ENCODE measurements around the gene CADPS2. TPM values are rescaled to one million over a fixed set of nuclear protein-coding genes. Genes with fewer than 3 reads are reported as not detected.

Gene CADPS2
- total and polyA plus RNA-seq, 2 of the 4 experiments (the other 2 are of a cell fraction), result 0.10 to 0.54 TPM

DNA sequence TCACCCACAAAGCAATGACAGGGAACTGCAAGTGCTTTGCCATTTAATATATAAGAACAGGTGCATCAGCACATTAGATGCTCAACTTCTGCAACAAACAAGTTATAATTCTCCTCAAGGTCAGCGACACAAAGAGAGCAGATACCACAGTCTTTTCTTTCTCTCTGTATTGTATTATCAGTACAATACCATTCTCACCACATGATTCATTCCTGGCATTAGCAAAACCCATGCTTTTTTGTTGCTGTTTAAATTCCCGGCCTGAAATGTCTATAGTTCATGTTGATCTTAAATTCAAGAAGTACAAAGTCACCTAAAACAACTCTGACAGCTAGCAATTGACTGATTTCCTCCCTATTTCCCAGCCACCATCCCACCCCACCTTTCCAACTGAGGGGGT lies 469.9 kb downstream of the CADPS2 start:
- BruUV-seq (replicated peaks), result no TSS peak
- CTCF ChIA-PET, result no interaction called here
- ATAC-seq (ENCODE audit: low read depth) (no peak), DNase-seq (no peak)
- H3K23ac ChIP-seq (ENCODE audit: low read depth, low read length), result no peak overlapping the region
- no peak overlapping the region for H3K27ac ChIP-seq (ENCODE audit: insufficient read depth, low read length)
- no peak overlapping the region for H3K4me3 ChIP-seq (ENCODE audit: insufficient read depth, low read depth, low read length)
- no peaks in the 10 kb centered on the region for H3K9me1 ChIP-seq (ENCODE audit: insufficient read depth, low read length)
- H2AK5ac ChIP-seq (ENCODE audit: low read depth, low read length), result no peak overlapping the region
- no CpG with 5 or more reads among the region's 2 CpGs for WGBS, 2 experiments (ENCODE audit: extremely low coverage in 2 of 2, insufficient read length in 1 of 2)
- no peak overlapping the region for H3K9ac ChIP-seq (ENCODE audit: low read depth, low read length)
- no peak overlapping the region for H2BK5ac ChIP-seq (ENCODE audit: low read depth, low read length, poor library complexity, severe bottlenecking)
- H2AK9ac ChIP-seq (replicated peaks; ENCODE audit: low read depth, low read length, poor library complexity), result no peak overlapping the region
- dilution Hi-C loops (cut with HindIII; ENCODE audit: low sequenced_read_pairs, unreplicated experiment), result no loop called here
- no peak overlapping the region for H3K56ac ChIP-seq (ENCODE audit: extremely low read depth, insufficient read depth, low read length)
- TF ChIP-seq, protein P1, sequence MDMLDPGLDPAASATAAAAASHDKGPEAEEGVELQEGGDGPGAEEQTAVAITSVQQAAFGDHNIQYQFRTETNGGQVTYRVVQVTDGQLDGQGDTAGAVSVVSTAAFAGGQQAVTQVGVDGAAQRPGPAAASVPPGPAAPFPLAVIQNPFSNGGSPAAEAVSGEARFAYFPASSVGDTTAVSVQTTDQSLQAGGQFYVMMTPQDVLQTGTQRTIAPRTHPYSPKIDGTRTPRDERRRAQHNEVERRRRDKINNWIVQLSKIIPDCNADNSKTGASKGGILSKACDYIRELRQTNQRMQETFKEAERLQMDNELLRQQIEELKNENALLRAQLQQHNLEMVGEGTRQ (IDR thresholded peaks at IDR 0.05; ENCODE audit: low read depth, low read length), result no peak
- TF ChIP-seq, protein P2, sequence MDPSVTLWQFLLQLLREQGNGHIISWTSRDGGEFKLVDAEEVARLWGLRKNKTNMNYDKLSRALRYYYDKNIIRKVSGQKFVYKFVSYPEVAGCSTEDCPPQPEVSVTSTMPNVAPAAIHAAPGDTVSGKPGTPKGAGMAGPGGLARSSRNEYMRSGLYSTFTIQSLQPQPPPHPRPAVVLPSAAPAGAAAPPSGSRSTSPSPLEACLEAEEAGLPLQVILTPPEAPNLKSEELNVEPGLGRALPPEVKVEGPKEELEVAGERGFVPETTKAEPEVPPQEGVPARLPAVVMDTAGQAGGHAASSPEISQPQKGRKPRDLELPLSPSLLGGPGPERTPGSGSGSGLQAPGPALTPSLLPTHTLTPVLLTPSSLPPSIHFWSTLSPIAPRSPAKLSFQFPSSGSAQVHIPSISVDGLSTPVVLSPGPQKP (IDR thresholded peaks at IDR 0.05; ENCODE audit: borderline replicate concordance, low read depth, low read length), result no peak
- no peak for TF ChIP-seq CHD1 (IDR thresholded peaks at IDR 0.05; ENCODE audit: low read depth, low read length)
- TF ChIP-seq SMC3 (IDR thresholded peaks at IDR 0.05; ENCODE audit: low read depth, low read length), result no peak
- TF ChIP-seq BHLHE40 (IDR thresholded peaks at IDR 0.05; ENCODE audit: low read depth, low read length), result no peak
- TF ChIP-seq MAFK (IDR thresholded peaks at IDR 0.05; ENCODE audit: low read depth, low read length), result no peak
- TF ChIP-seq MXI1 (IDR thresholded peaks at IDR 0.05; ENCODE audit: borderline replicate concordance, low read depth, low read length), result no peak
- no peak for TF ChIP-seq RCOR1 (IDR thresholded peaks at IDR 0.05; ENCODE audit: insufficient replicate concordance, low read length)
- TF ChIP-seq, protein P3, sequence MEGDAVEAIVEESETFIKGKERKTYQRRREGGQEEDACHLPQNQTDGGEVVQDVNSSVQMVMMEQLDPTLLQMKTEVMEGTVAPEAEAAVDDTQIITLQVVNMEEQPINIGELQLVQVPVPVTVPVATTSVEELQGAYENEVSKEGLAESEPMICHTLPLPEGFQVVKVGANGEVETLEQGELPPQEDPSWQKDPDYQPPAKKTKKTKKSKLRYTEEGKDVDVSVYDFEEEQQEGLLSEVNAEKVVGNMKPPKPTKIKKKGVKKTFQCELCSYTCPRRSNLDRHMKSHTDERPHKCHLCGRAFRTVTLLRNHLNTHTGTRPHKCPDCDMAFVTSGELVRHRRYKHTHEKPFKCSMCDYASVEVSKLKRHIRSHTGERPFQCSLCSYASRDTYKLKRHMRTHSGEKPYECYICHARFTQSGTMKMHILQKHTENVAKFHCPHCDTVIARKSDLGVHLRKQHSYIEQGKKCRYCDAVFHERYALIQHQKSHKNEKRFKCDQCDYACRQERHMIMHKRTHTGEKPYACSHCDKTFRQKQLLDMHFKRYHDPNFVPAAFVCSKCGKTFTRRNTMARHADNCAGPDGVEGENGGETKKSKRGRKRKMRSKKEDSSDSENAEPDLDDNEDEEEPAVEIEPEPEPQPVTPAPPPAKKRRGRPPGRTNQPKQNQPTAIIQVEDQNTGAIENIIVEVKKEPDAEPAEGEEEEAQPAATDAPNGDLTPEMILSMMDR (conservative IDR thresholded peaks at IDR 0.05; ENCODE audit: low read depth, low read length), result no peak
- TF ChIP-seq RAD21 (IDR thresholded peaks at IDR 0.05; ENCODE audit: low read length), result no peak
- TF ChIP-seq NFE2L2 (IDR thresholded peaks at IDR 0.05; ENCODE audit: low read depth, low read length), result no peak
- no peak for TF ChIP-seq POLR2A (IDR thresholded peaks at IDR 0.05; ENCODE audit: low read depth, low read length)
- no peak overlapping the region for H4K8ac ChIP-seq (ENCODE audit: low read depth in 2 of 2, low read length in 2 of 2)
- H2AFZ ChIP-seq (replicated peaks; ENCODE audit: low read length, poor library complexity), result no peak overlapping the region
- POLR2A ChIA-PET (ENCODE audit: unreplicated experiment), result no interaction called here
- no peaks in the 10 kb centered on the region for H3K27me3 ChIP-seq (ENCODE audit: control insufficient read depth, insufficient read depth, low read length)
- no peaks in the 10 kb centered on the region for H3K79me1 ChIP-seq (ENCODE audit: low read depth in 1 of 2, low read length in 2 of 2)
- H2BK120ac ChIP-seq (ENCODE audit: low read depth, low read length), result no peak overlapping the region
- no peak overlapping the region for H3K14ac ChIP-seq (replicated peaks; ENCODE audit: low read depth, low read length)
- in situ Hi-C loops (cut with MboI; ENCODE audit: low sequenced_read_pairs), result no loop called here
- no peak overlapping the region for H3K4ac ChIP-seq (ENCODE audit: low read depth, low read length)
- H2BK20ac ChIP-seq (ENCODE audit: low read depth, low read length), result no peak overlapping the region
- H4K91ac ChIP-seq (ENCODE audit: insufficient read depth, low read depth, low read length), result no peak overlapping the region
- no peaks in the 10 kb centered on the region for H3K4me1 ChIP-seq (ENCODE audit: control insufficient read depth, insufficient read depth, low read length)
- H4K5ac ChIP-seq (ENCODE audit: low read depth, low read length), result no peak overlapping the region
- no peaks in the 10 kb centered on the region for H4K20me1 ChIP-seq (ENCODE audit: insufficient read depth, low read length)
- no peaks in the 10 kb centered on the region for H3K36me3 ChIP-seq (ENCODE audit: control insufficient read depth, insufficient read depth, low read length)
- no peak overlapping the region for H3K4me2 ChIP-seq (ENCODE audit: low read depth, low read length)
- intact Hi-C loops (cut with micrococcal nuclease), result no loop called here
- no peak overlapping the region for H3K18ac ChIP-seq (ENCODE audit: low read depth, low read length)
- H2BK15ac ChIP-seq (ENCODE audit: low read depth, low read length), result no peak overlapping the region
- H3K9me3 ChIP-seq (ENCODE audit: control insufficient read depth, insufficient read depth, low read length), result no peaks in the 10 kb centered on the region
